ENCODE measurements around the gene DCLK2.
A peak's percentile ranks its signal among the peaks of the same experiment; 100 is the strongest.

Gene DCLK2

DNA sequence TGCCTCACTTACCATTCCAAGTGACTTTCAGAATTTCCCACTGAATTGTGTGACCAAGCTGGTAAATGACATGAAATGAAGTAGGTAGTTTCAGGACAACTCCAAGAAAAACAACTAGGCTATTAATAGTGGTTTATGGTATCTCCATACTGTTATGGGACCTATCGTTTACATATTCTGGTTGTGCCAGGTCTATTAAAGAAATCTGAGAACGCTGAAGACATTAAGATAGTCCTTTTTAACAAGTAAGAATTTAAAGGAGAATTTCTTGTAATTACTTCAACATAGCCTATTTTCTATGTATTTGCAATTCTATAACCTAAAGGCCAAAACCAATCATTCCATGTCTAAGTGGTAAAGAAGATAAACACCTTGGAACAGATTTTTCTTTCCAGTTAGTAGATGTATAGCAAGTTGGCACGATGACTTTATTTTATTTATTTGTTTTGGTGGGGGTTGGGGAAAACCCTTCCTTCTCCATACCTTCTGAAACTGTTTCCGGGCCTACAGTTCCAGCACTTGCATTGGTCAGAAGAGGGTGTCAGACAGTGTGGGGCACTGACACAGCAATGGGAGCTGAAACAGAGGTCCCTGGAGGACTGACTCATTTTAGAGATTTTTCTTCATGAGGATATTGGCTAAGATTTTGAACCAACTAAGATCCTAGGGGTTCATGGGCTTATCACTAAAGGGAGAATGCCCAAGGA, 7.6 kb upstream of the DCLK2 start:
- DNase-seq = no peak

DNA sequence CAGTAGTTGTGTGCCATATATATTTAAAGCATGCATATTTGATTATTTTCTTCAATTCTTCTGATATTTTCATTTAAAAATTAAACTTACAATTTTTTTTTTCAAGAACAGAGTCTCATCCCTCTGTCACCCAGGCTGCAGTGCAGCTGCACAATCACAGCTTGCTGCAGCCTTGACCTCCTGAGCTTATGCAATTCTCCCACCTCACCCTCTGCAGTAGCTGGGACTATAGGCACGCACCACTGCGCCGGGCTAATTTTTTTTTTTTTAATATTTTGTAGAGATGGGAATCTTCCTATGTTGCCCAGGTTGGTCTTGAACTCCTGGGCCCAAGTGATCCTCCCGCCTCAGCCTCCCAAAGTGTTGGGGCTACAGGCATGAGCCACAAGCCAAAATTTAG, 5.8 kb upstream of the DCLK2 start:
- DNase-seq = no peak

DNA sequence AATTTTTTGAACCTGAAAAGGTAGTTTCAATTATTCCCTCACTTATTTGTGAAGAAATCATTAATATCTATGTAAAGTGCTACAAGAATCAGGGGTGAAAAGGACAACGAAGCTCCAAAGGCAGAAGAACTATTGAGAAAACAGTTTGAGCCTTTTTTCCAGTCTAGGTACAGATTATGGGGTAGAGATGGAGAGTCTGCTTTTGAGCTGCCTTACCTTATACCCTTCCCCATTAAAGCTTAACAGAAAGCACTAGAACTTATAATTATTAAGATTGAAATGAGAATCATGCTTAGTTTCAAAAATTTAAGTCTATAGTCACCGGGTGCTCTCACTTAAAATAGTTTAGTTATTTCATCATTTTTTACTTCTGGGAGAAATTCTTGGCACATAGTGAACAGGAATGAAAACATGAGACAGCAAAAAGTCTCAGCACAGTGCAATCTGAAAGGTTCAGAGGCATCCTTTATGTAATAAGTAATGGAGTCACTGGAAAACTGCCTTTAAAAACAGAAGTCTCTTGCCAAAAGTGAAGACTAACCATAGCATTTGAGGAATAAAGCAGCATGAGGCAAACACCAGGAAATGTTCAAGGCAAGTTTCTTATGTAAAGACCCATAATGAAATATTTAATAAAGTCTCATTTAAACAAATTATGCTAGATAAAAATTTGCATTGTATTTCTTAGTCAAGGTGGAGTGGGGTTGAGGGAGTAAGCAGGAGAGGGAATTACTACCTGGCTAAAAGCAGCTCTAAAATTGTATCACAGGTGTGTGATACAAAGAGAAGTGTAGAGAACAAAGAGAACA, 5.1 kb upstream of the DCLK2 start:
- DNase-seq = no peak

DNA sequence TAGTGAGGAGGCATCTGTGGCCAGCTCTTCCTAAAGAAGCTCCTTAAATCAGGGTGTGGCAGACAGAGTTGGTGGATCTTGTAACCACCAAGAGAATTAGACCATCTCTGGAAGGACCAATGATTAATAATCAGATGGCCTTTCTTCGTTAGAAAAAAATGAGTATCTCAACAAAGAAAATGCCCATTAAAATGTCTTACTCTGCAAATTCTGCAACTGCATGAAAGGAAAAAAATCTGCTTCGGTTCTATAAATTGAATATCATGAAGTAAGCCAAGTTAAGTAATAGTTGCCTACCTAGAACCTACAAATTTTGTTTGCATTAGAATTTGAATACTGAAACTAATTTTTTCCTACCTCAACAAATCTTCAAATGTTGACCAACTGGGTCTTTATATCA, 4.2 kb upstream of the DCLK2 start:
- no peak for DNase-seq

DNA sequence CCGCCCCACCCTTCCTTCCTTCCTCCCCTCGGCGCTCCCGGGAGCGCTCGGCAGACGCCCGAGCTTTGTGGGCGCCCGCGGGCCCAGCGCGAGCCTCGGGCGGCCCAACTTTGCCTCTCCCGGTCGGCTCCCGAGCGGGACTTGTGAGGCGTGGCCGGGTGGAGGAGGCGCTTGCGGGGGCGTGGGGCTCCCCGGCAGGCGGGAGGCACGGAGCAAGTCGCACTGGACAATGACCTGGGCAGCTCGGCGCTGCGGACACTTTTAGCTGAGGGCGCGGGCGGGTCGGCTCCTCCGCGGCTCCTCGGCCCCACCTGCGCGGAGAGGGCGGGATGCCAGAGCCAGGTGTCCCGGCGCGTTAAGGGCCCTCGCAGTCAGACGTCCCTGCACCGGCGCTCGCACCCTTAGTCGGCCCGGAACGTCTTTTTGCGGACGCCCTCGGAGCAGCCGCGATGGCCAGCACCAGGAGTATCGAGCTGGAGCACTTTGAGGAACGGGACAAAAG, 385 bp downstream of the DCLK2 start:
- peak; percentile 26 for DNase-seq

DNA sequence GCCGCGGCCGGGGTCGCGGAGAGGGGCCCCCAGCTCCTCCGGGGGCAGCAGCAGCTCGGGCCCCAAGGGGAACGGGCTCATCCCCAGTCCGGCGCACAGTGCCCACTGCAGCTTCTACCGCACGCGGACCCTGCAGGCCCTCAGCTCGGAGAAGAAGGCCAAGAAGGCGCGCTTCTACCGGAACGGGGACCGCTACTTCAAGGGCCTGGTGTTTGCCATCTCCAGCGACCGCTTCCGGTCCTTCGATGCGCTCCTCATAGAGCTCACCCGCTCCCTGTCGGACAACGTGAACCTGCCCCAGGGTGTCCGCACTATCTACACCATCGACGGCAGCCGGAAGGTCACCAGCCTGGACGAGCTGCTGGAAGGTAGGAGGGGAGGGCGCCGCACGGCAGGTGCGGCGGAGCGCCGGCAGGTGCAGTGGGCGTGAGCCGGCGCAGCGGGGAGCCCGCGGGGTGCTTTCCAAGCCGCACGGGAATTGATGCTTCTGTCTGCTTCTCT, 886 bp downstream of the DCLK2 start:
- DNase-seq = peak; percentile 27

DNA sequence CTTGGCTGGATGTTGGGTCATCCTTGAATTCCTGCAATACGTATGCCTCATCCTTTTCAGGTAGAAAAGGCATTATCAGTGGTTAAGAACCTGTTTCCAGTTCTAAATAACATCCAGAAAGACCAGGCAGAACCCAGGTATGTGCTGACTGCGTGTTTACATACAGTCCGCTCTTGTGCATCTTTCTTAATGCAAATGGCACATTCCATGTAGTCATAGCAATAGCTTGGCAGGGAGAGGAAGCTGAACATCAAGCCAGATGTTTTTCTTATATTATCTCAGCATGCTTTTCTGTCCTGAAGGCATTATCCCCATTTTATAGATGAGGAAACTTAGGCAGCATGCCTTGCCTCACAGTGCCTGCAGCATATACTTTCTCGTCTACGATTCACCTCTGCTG, 2.1 kb downstream of the DCLK2 start:
- no peak for DNase-seq

DNA sequence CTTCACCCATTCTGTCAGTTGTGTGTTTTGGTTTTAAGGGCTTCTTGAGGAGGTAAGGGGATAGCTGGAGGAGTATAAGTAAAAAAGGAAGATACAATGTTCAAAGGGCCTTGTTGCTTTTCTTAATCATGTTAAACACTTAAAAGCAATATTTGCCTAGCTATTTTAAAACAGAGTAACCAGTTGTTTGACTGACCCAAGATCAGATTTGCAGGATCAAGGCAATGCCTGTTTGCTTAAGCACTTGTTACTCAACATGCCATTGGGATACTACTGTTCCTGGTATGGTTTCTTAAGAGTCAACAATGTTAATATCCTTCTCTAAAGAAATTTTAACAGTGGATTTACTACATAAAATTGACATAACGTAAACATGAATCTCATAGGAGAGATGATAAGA, 2.6 kb downstream of the DCLK2 start:
- no peak for DNase-seq

DNA sequence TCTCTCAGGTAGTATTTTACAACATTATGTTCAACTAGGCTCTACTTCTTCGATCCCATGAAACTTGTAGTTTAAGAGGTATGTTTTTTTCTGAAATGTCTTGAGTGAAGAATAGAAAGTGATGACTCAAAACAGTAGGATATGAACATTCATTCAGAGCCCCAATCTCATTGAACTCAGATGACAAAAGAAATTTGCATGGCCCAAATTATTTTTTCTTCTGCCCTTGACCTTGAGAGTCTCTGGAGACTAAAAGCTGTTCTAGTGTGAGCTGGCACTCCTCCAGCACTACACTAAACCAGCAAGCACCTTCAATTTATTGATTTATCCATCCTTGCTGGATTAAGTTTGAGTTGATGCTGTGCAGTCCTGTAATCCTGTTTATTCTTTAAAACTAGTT, 4.0 kb downstream of the DCLK2 start:
- no peak for DNase-seq

DNA sequence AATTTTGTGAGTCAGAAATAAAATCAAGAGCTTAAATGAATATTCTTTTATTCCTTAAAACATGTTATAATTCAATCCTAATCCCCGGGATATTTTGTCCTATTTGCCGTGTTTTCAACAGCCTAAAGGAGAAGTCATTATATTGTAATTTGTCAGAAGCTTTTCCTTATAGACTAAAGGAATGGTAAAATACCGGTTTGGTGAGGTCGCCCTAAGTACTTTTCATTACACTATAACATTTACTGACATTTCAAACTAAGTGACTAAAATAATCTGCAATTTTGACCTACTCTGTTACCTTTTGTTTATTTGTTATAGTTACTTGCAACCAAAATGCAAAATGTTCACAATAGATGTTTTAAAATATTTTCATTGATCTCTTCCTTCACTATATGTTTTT, 8.8 kb downstream of the DCLK2 start:
- no peak for DNase-seq

DNA sequence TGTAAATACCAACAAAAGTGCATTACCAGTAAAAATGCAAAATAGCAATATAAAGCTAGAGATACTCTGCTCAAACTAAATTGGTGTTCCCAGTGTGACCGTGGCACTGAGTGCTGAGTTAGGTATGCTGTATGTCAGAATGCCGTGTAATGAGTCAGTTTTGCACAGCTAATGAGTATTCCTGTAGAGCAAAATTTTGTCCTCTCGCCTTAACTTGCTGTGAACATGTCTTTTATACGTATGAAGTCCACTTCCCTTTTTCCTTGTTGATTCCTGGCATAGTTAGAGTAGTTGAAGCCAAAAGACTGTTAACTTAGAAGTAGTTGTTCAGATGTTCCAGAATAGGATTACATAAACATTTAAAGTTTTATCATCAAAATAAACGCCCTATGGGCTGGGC, 11.5 kb downstream of the DCLK2 start:
- no peak for DNase-seq

DNA sequence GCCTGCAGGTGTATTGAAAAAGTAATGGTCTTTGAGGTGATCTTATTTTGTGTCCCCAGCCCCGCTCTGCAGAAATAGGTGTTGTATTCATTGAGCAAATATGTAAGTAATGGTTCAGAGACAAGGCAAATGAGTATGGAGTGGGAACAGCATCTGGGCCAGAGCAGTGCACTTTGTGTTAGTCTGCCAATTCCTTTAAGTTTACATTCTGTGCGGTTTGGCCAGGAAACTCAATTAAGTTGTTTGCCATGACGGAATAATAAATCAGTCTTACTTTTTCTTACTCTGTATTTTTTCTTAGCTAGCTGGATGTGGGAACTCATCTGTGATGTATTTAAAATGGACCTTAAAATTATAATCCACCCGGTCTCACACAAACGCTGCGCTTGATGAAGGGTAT, 12.6 kb downstream of the DCLK2 start:
- DNase-seq = no peak

DNA sequence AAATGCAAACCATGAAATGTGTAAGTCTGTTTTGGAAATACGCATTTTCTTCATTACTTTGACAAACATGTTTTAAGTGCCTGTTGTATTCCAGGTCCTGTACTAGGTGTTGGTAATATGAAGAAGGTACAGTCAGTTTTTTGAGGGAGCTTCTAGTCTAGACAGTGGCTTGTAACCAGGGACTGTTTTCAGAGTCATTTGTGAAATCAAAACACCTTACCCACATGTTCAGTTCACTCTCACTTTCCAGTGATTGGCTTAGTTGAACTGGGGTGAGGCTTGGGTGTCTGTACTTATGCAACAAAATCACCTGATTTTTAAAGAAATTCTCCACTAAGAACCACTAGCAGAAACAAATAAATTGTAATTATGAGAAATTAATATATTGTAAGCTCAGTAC, 16.4 kb downstream of the DCLK2 start:
- DNase-seq = no peak

DNA sequence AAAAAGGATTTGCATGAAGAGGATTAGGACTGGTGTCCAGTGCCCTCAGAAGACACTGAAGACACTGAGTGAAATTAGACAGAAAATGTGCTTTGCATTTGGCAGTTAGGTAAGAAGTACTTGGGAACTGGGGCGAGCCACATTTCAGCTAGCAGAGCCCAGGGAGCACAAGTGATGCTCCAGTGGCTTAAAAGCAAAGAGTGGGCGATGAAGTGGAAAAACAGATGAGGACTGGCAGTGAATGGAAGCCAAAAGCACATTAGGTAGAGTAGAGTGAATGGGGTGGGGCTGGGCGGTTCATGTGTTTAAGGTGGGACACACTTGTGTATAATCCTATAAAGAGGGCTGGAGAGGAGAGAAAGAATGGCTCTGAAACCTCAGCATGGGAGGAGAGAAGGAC, 18.4 kb downstream of the DCLK2 start:
- no peak for DNase-seq

DNA sequence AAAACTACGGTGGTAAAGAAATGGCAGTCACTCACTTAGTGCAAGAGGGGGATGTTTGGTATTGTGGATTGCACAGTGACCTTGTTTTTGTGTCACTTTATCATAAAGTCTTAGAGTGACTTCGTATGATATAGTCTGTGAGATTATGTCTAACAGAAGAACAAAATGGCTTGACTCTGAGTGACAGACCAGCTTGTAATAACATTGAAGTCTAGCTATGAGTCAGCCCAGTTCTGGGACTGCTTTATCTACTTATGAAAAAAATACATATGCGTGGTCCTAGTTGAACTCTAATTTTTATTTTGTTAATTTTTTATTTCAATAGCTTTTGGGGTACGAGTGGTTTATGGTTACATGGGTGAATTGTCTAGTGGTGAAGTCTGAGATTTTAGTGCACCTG, 20.0 kb downstream of the DCLK2 start:
- DNase-seq = no peak

DNA sequence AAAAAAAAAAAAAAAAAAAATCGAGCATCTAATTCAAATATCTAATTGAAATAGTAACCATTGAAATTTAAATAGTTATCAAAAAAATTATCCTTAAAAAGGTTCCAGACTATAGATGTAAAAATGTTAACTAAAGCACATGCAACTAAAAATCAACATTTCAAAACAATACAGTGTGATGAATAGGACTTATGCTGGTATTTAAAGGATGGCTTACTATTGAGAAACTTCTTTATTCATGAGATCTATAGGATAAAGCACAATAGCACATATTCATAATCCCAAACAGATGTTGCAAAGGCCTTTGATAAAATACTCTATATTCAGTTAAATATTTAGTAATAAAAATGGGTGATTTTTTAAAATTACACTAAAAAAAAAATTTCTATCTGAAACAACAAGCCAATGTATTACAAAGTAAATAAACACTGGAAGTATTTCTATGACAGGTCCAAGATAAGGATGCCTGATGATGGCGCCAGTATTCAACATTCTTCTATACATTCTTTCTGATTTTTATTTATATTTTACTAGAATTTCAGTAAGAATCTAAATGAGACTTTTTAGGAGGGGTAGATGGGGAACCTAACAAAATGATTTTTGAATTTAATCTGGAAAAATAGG, 26.3 kb downstream of the DCLK2 start:
- DNase-seq = no peak

DNA sequence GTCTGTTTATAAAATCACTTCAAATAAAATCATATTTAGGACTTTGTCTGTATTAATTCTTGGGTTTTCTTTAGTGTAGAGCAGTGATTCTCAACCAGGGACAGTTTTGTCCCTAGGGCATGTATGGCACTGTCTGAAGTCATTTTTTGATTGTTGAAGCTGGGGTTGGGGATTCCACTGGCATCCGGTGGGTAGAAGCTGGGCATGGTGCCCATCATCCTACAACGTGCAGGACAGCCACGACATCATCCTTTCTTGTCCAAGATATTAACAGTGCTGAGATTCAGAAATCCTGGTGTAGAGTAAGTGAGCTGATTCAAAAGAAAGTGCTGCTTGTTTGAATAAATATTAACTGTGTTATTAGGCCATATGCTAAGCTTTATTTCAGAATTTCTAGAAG, 28.6 kb downstream of the DCLK2 start:
- no peak for DNase-seq

DNA sequence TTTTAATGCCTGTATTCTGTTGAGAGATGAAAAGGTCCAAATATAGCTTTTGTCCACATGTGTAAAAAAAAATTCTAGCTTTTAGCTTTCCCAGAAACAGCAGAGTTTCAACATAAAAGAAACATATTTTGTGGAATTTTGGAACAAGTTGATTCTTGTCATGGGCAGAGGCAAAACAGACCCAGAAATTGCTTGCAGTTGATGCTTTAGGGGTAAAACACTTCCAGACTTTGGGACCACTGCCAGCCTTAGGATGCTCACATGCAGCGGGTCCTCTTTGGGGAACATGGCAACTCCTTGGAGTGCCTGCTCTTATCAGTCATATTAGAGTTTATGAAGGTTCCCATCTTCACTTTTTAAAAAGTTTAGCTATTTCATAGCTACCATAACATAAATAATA, 30.4 kb downstream of the DCLK2 start:
- peak; percentile 36 for DNase-seq

DNA sequence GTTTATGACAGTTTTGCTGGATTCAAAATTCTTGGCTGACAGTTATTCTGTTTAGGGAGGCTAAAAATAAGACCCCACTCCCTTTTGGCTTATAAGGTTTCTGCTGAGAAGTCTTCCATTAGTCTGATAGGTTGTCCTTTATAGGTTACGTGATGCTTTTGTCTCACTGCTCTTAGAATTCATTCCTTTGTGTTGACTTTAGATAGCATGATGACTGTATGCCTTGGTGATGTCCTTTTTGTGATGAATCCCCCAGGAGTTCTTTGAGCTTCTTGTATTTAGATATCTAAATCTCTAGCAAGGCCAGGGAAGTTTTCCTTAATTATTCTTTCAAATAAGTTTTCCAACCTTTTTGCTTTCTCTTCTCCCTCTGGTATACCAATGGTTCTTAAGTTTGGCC, 36.4 kb downstream of the DCLK2 start:
- no peak for DNase-seq

DNA sequence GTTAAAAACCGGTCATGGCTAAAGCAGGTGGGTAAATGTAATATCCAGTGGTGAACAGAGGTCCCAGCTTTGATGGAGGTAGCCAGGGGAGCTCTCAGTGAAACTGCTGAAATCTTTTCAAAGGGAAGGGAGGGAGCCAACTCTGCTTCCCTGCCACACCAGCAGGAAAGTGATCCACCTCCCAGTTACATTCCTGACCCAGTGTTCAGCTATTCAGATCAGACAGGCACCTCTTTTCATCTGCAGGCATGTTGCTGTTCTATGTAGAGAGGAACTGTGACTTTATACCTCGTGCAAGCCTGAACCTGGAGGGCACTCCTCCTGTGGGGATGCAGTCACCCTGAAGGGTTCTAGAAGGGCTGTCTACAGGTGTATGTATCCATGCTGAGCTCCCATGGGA, 37.6 kb downstream of the DCLK2 start:
- DNase-seq = no peak

DNA sequence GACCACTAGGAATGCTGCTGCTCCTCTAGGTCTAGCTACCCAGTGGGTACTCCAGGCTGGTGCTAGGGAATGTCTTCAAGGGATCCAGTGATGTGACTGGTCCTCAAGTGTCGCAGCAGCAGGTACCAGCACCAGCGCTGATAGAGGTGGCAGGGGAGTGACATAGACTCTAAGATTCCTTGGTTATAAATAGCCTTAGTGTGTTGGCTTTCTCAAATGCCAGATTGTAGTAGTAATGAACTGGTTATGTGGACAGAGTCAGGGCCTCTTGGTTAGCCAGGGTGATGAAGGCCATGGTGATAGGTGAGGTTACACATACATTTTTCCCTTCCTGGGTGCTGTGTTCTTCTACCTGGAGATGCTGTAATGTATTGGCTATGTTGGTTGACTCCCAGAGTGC, 38.3 kb downstream of the DCLK2 start:
- DNase-seq = no peak

DNA sequence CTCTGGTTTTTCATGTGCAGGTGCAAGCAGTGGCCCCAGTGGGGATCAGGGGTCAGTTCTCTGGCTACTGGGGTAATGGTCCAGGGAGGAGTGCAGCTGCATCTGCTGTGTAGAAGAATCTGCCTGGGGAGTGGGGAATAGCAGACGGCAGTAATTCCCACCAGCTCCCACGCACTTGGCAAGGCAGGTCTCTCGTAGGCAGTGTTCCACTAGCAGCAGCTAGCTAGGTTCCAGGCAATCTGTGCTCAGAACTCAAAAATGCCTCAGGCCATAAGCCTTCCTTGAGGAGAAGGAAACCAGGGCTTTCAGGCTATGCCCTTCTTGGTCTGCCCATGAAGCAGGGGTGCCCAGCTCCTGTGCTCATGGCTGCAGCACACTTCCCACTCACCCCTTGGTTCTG, 38.8 kb downstream of the DCLK2 start:
- no peak for DNase-seq

DNA sequence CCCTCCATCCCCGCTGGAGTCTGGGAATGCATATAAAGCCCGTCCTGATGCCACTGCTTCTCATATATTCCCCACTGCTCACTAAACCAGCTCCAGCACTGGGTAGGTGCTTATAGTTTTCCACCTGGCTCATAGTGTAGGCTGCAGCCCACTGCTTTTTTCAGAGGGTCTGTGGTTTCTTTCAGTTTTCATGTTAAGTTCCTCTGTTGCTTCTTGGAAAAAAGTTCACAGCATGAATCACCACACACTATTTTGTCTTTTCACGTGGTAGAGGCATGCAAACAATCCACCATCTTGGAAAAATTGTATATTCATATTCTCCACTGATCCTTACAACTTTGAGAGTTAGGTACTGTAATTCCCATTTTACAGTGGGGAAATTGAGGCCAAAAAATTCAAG, 39.4 kb downstream of the DCLK2 start:
- DNase-seq = no peak

DNA sequence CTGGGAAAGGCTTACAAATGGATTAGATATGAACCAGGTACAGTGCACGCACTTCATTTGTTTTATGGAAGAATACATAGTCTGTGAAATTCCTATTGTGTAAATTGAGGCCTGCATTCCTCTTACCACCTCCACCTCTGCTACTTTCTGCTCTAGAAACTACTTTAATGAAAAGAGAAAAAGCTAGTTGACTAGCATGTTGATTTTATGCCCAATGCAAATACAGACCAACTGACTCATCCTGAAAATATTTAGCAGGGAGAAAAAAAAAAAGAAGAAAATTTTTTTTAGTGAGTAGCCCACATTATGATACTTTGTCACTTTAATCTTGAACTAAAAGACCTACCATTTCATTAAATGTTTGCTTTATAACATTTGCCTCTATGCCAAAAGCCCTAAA, 41.2 kb downstream of the DCLK2 start:
- DNase-seq = no peak

Measured in NCI-H1694 treated with DMSO at 0.1 percent for 48 hours (cell line).